HCT116 (cell line): ENCODE measurements around the gene SRPK2. TPM values are rescaled to one million over a fixed set of nuclear protein-coding genes. Genes with fewer than 3 reads are reported as not detected.

Experiments used
- ATAC-seq: fragments of 200-7000 bp; cut with Tn5 transposase; 2 replicates; pipeline ENCODE4 v1.9.1; 2020; ENCODE audit warnings: mild to moderate bottlenecking, moderate library complexity
- BruUV-seq: library from RNA; stranded (reverse); fragments of 400-500 nt; replicated peaks from 2 replicates; lab custom pipeline; 2021; lab: Mats Ljungman, UMichigan
- CTCF ChIA-PET: fragments of 300-600 bp; sonication (Branson Sonifier 250); formaldehyde crosslinking; loops from one replicate; lab custom pipeline; 2021; ENCODE audit warnings: antibody characterized with exemption; lab: Charles Lee
- POLR2A ChIA-PET: fragments of 300-600, 350-600 bp; sonication (Branson Sonifier 250); formaldehyde crosslinking; loops from one replicate; lab custom pipeline; 2021; ENCODE audit warnings: antibody characterized with exemption; lab: Charles Lee
- RAD21 ChIA-PET, 2 experiments: fragments of 300-600 bp; sonication (Branson Sonifier 250); formaldehyde crosslinking; loops; one replicate each; lab custom pipeline; 2023; ENCODE audit warnings: low total read pairs in 2 of 2; ENCODE audit not compliant: uncharacterized antibody in 2 of 2, unreplicated experiment in 2 of 2, low non-redundant PET in 1 of 2; lab: Charles Lee
- DNase-seq: peaks from one replicate; pipeline ENCODE4 v3.0.0-alpha.2; 2010; ENCODE audit warnings: low read depth, low spot score
- H2AFZ ChIP-seq: fragments of 200-600 bp; shearing (Covaris generic), sonication (generic); 2 replicates; pipeline ENCODE4 v1.6.1; 2017; ENCODE audit warnings: low read depth, mixed run types, mixed read lengths, antibody characterized with exemption, low read length; ENCODE audit not compliant: poor library complexity, severe bottlenecking
- H3K27ac ChIP-seq: 2 replicates; pipeline ENCODE4 v1.5.1; 2012; ENCODE audit warnings: low read depth, low read length
- H3K27me3 ChIP-seq: fragments of 200-600 bp; sonication (generic); 2 replicates; pipeline ENCODE4 v1.6.1; 2016; ENCODE audit warnings: mixed run types, low read length, mixed read lengths; ENCODE audit not compliant: insufficient read depth
- H3K36me3 ChIP-seq, 2 experiments: fragments of 200-500 bp in 1 of 2; fragments of 200-600 bp in 1 of 2; sonication (Bioruptor generic) in 1 of 2; sonication (generic) in 1 of 2; 2 replicates each; pipeline versions ENCODE4 v1.5.1 to v1.6.1; 2014 to 2016; ENCODE audit warnings: low read length in 2 of 2, inconsistent platforms in 1 of 2, mixed read lengths in 1 of 2, mixed run types in 1 of 2; ENCODE audit not compliant: insufficient read depth in 2 of 2, control insufficient read depth in 1 of 2
- H3K4me1 ChIP-seq, 2 experiments: fragments of 200-600 bp in 1 of 2; sonication (generic) in 1 of 2; 2 replicates each; pipeline versions ENCODE4 v1.5.1 to v1.6.1; 2012 to 2017; ENCODE audit warnings: low read length in 2 of 2, inconsistent platforms in 1 of 2, mild to moderate bottlenecking in 1 of 2, mixed read lengths in 1 of 2, mixed run types in 1 of 2, moderate library complexity in 1 of 2; ENCODE audit not compliant: insufficient read depth in 2 of 2, control insufficient read depth in 1 of 2
- H3K4me2 ChIP-seq: fragments of 200-600 bp; sonication (generic); 2 replicates; pipeline ENCODE4 v1.6.1; 2017; ENCODE audit warnings: mixed run types, low read length, mixed read lengths
- H3K4me3 ChIP-seq, 2 experiments: fragments of 200-600 bp in 1 of 2; sonication (generic) in 1 of 2; replicated peaks in 1 of 2; 2 replicates each; pipeline ENCODE4 v1.5.1; 2011 to 2016; ENCODE audit warnings: low read length in 2 of 2, control low read depth in 1 of 2, low read depth in 1 of 2, mild to moderate bottlenecking in 1 of 2, mixed read lengths in 1 of 2, mixed run types in 1 of 2
- H3K79me2 ChIP-seq: fragments of 200-600 bp; sonication (generic); 2 replicates; pipeline ENCODE4 v1.6.1; 2017; ENCODE audit warnings: mild to moderate bottlenecking, mixed run types, low read length, moderate library complexity, mixed read lengths; ENCODE audit not compliant: insufficient read depth
- H3K9ac ChIP-seq: fragments of 200-600 bp; sonication (generic); 2 replicates; pipeline ENCODE4 v1.6.1; 2016; ENCODE audit warnings: low read length, mixed read lengths
- H3K9me2 ChIP-seq: fragments of 200-600 bp; sonication (generic), shearing (Covaris generic); 2 replicates; pipeline ENCODE4 v1.6.1; 2017; ENCODE audit warnings: mixed run types, mild to moderate bottlenecking, moderate library complexity; ENCODE audit not compliant: insufficient read depth
- H3K9me3 ChIP-seq, 2 experiments: fragments of 200-500 bp in 1 of 2; fragments of 200-600 bp in 1 of 2; sonication (Bioruptor generic) in 1 of 2; sonication (generic) in 1 of 2; 2 replicates each; pipeline ENCODE4 v1.6.1; 2014 to 2017; ENCODE audit warnings: low read length in 2 of 2, mixed read lengths in 2 of 2, inconsistent platforms in 1 of 2, low read depth in 1 of 2, mild to moderate bottlenecking in 1 of 2, mixed run types in 1 of 2, moderate library complexity in 1 of 2; ENCODE audit not compliant: control insufficient read depth in 1 of 2, insufficient read depth in 1 of 2
- H4K20me1 ChIP-seq: fragments of 200-600 bp; sonication (generic), shearing (Covaris generic); 2 replicates; pipeline ENCODE4 v1.6.1; 2017; ENCODE audit warnings: mixed run types, mild to moderate bottlenecking, moderate library complexity; ENCODE audit not compliant: insufficient read depth
- CBX3 ChIP-seq: IDR thresholded peaks from 2 replicates; pipeline ENCODE4 v1.6.1; 2012; ENCODE audit warnings: low read depth
- EGR1 ChIP-seq: IDR thresholded peaks from 2 replicates; pipeline ENCODE4 v1.6.1; 2012; ENCODE audit warnings: low read depth
- ELF1 ChIP-seq: IDR thresholded peaks from 2 replicates; pipeline ENCODE4 v1.6.1; 2012; ENCODE audit warnings: low read depth, borderline replicate concordance
- EZH2phosphoT487 ChIP-seq: fragments of 200-600 bp; IDR thresholded peaks from 2 replicates; pipeline ENCODE4 v1.6.1; 2018; ENCODE audit warnings: antibody characterized with exemption, borderline replicate concordance
- POLR2AphosphoS5 ChIP-seq: IDR thresholded peaks from 2 replicates; pipeline ENCODE4 v1.6.1; 2011; ENCODE audit warnings: mild to moderate bottlenecking, low read depth, low read length, moderate library complexity
- RAD21 ChIP-seq: IDR thresholded peaks from 2 replicates; pipeline ENCODE4 v1.6.1; 2012; ENCODE audit warnings: low read depth, mild to moderate bottlenecking
- REST ChIP-seq: IDR thresholded peaks from 2 replicates; pipeline ENCODE4 v1.6.1; 2012; ENCODE audit warnings: low read depth
- SIN3A ChIP-seq: IDR thresholded peaks from 2 replicates; pipeline ENCODE4 v1.6.1; 2012; ENCODE audit warnings: low read depth
- SP1 ChIP-seq: IDR thresholded peaks from 2 replicates; pipeline ENCODE4 v1.6.1; 2012; ENCODE audit warnings: low read depth
- SRF ChIP-seq: IDR thresholded peaks from 2 replicates; pipeline ENCODE4 v1.6.1; 2012; ENCODE audit warnings: low read depth
- ZFX ChIP-seq: fragments of 450-650 bp; IDR thresholded peaks from 2 replicates; pipeline ENCODE4 v1.6.1; 2017
- ZNF274 ChIP-seq: fragments of 200-500 bp; sonication (Bioruptor generic); IDR thresholded peaks from 2 replicates; pipeline ENCODE4 v1.6.1; 2014; ENCODE audit warnings: mild to moderate bottlenecking, low read depth, low read length, inconsistent platforms
- intact Hi-C: fragments of 100-400 bp; cut with micrococcal nuclease; formaldehyde crosslinking; loops from 2 replicates; pipeline ENCODE4 v1.10.0; 2022
- total RNA-seq: library from RNA; stranded (reverse); gene quantifications from one replicate; pipeline ENCODE4 v1.2.1, GENCODE V29; 2021; ENCODE audit not compliant: unreplicated experiment
- TF ChIP-seq, protein P1 (sequence below): IDR thresholded peaks from 2 replicates; pipeline ENCODE4 v1.6.1; 2012

The SRPK2 gene
- total RNA-seq, 1 experiment from 2014 or later: 37.4 TPM

- Histone ChIP-seq H3K36me3 (no peaks in the 10 kb centered on the region), H3K9me2 (no peaks in the 10 kb centered on the region), H3K27ac (no peak overlapping the region), H3K79me2 (0 out of 2 replicates have a peak, but pooled peaks cover 4% of the 10 kb centered on the region), H4K20me1 (no peaks in the 10 kb centered on the region), H3K4me2 (no peak overlapping the region), H2AFZ (no peak overlapping the region), H3K4me1 (no peaks in the 10 kb centered on the region), H3K9ac (no peak overlapping the region), H3K27me3 (no peaks in the 10 kb centered on the region), H3K4me3 (no peak overlapping the region), H3K9me3 (no peaks in the 10 kb centered on the region)
- ChIA-PET RAD21 (no interaction called here), CTCF (no interaction called here), POLR2A (no interaction called here)
- TF ChIP-seq CBX3: no peak
- no peak for TF ChIP-seq REST
- TF ChIP-seq SRF: no peak
- TF ChIP-seq ZNF274: no peak
- no TSS peak for BruUV-seq
- intact Hi-C loops: no loop called here
- ATAC-seq (no peak), DNase-seq (no peak)
Observed at GRCh38 chr7:105191331-105191730, 197.4 kb downstream of the SRPK2 start.

DNA sequence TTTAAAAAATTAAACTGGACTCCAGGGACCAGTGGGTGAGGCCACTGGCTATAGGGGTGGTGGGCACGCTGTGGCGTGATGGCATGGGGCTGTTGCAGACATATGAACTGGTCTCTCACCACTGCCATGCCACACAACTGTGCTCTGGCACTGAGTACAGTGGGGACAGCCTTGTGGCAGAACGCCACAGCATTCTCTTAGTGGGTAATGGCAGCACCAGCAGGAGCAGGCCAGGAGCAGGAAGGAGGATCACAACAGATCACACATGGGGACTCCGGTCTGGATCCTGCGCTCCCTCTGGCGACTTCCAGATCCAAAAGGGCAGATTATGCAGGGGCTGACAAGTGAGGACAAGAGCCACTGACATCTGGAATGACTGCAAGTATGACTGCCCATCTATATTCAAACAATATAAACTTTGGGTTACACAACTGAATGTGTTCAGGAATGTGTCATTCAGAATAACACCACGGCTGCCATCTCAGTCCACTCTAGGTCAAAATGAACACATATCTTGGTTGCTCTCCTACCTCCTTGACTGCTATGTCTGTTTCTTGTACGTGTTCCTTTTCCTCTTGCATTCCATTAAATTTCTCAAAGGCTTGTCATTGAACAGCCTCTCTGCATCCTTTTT, 198.7 kb downstream of the SRPK2 start:
- 0 out of 2 replicates have a peak, but pooled peaks cover 4% of the 10 kb centered on the region for H3K79me2 ChIP-seq
- no peaks in the 10 kb centered on the region for H3K4me1 ChIP-seq
- ATAC-seq: no peak
- no peaks in the 10 kb centered on the region for H3K36me3 ChIP-seq
- no peak overlapping the region for H3K4me2 ChIP-seq
- H3K27me3 ChIP-seq: no peaks in the 10 kb centered on the region
- POLR2A ChIA-PET: no interaction called here
- H4K20me1 ChIP-seq: no peaks in the 10 kb centered on the region
- no TSS peak for BruUV-seq
- H3K4me3 ChIP-seq: no peak overlapping the region
- RAD21 ChIA-PET: no interaction called here
- CTCF ChIA-PET: no interaction called here
- no peaks in the 10 kb centered on the region for H3K9me2 ChIP-seq
- no peak overlapping the region for H2AFZ ChIP-seq
- no peaks in the 10 kb centered on the region for H3K9me3 ChIP-seq
- intact Hi-C loops: no loop called here
- no peak for DNase-seq
- no peak overlapping the region for H3K9ac ChIP-seq
- H3K27ac ChIP-seq: no peak overlapping the region
- TF ChIP-seq POLR2AphosphoS5: no peak
- TF ChIP-seq ZFX: no peak
- no peak for TF ChIP-seq SP1
- TF ChIP-seq ELF1: no peak
- TF ChIP-seq SIN3A: no peak
- TF ChIP-seq EGR1: no peak
- no peak for TF ChIP-seq EZH2phosphoT487
- TF ChIP-seq RAD21: no peak
- TF ChIP-seq ZNF274: no peak
- TF ChIP-seq, protein P1, sequence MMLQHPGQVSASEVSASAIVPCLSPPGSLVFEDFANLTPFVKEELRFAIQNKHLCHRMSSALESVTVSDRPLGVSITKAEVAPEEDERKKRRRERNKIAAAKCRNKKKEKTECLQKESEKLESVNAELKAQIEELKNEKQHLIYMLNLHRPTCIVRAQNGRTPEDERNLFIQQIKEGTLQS: no peak
